Stimulated activated CD4-positive, alpha-beta T cell treated with anti-CD3 and anti-CD28 coated beads, Interleukin-12 subunit alpha, Interleukin-12 subunit beta, amount 100 ng/mL, for 24 hours (primary cell): Measurements from ENCODE around the gene RIN1.
A peak's percentile ranks its signal among the peaks of the same experiment; 100 is the strongest.
"Not testable (repeated sequence)": the region's sequence is repeated elsewhere in the genome, so short reads cannot be mapped to it uniquely, and the experiment has no call there.

Experiments used
- DNase-seq, 2 experiments: peaks; one replicate each; pipeline ENCODE4 v3.0.0-alpha.2; 2020; ENCODE audit warnings: low read depth in 2 of 2

Gene RIN1

DNA sequence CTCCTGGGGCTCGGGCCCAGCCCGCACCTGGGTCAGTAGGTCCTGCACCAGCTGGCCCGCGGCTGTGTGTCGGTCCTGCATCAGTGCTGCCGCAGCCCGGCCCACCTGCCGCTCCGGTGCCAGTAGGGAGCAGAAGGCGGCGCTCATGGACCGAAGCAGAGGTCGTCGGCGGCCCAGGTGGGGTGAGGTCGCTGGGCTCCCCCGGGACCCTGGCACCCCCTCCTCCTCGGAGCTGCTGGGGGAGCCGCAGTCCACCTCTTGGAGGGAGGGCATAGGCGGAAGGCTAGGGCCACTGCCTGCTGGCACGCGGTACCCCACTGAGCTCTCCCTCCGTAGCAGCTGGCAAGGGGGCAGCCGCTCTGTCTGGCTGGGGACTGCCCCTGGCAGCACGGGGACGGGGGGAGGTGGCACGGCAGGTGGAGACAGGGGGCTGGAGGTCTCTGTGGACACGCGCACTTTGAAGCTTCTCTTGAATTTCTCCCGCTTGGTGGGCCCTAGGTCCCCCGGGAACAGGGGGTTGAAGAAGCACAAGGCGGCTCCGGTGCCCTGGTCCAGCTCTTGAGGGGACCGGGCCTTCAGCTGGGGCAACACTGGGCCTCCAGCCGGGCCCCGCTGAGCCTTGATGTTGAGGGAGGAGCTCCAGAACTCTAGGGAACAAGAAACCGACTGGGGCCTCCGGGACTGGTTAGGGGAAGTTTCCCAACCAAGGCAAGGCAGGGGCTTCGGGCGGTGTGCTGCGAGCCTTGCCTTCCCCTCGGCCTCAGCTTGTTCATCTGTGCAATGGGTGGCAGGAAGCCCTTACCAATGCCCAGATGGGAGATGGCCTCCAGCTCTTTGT is 1.4 kb downstream of the RIN1 start:
- no peak for DNase-seq

DNA sequence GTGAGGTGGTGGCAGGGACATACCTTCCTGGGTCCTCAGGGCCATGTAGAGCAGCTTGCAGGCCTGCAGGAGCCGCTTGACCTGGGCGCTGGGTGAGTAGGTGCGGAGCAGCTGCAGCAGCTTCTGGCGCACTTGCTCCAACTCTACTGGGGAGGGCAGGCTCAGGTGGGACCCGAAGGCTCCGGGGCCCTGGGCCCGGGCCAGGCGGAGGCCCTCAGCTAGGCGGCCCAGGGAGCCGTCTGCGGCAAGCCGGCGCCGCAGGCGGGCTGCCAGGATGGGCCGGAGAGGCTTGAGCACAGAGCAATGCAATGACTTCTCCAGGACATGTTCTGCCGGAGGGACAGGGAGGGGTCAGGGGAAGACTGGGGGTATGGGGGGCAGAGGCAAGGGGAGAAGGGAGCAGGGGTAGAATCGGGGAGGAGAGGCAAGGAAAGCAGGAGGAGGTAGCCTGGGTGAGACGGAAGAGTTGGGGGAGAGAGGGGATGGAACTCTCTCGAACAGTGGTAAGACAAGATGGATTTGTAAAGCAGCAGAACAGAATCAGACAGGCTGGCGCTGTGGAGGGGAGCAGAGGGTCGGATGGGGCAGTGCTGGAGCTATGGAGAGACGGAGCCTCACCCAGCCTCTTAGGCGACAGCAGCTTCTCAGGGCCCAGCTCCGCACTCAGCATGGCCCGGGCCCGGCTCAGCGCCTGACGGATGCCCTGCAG is 2.2 kb downstream of the RIN1 start:
- no peak for DNase-seq

DNA sequence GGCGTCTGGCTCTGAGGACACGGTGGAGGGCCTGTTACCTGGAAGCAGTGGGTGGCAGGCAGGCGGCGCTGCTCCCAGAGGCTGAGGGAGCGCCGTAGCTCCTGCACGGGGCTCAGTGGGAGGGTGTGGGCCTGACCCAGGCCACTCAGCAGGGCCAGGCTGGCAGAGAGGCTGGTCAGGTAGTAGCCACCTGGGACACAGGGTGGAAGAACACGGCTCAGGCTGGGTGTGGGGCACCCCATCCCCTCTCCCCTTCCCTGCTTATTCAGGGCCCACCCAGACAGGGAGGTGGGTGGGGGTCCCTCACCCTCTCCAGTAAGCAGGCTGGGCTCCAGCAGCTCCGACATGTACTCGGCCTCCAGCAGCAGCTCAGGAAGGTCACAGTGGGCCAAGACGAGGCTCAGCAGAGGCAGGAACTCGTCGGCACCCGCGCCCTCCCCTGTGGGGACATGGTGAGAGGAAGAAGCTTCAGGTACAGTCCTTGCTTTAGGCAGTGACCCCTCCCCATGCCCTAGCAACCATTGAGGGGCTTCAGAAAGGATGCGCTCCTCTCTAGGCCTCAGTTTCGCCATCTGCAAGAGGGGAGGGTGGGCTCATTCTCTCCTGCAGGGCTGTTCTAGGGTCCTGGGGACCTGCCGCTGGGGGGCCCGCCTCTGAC is 2.9 kb downstream of the RIN1 start:
- DNase-seq = no peak

DNA sequence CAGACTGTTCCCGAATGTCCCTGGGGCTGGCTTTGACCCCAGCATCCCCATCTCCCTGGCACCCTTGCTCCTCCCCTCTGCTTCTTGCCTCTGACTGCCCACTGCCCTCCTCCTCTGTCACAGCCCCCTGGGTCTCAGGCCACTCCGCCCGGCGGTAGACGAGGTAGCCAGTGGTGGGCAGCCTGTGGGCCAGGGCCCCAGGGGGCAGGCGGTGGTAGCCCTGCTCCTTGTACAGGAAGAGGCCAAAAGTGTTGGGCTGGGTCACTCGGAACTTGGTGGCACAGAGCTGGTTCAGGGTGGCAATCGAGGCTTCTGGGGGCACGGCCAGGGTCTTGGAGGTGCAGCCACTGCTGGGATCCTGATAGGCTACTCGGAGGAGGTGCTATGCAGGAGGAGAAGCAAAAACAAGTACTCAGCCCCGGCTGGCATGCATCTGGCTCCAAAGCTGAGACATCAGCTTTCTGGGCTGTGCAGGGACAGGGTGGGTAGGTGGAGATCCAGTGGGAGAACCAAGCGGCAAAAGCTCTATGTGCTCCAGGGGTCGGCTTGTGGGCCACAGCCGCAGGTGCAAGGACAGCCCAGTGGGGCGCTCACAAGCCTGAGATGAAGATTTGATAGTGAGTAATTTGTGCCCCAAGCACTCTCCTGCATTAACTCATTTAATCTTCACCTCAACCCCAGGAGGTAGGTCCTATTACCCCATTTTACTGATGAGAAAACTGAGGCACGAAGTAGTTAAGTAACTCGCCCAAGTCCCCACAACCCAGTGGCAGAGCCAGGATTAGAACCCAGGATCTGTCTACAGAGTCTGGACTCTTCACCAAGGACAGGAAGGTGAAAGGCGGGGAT is 3.6 kb downstream of the RIN1 start:
- no peak for DNase-seq

DNA sequence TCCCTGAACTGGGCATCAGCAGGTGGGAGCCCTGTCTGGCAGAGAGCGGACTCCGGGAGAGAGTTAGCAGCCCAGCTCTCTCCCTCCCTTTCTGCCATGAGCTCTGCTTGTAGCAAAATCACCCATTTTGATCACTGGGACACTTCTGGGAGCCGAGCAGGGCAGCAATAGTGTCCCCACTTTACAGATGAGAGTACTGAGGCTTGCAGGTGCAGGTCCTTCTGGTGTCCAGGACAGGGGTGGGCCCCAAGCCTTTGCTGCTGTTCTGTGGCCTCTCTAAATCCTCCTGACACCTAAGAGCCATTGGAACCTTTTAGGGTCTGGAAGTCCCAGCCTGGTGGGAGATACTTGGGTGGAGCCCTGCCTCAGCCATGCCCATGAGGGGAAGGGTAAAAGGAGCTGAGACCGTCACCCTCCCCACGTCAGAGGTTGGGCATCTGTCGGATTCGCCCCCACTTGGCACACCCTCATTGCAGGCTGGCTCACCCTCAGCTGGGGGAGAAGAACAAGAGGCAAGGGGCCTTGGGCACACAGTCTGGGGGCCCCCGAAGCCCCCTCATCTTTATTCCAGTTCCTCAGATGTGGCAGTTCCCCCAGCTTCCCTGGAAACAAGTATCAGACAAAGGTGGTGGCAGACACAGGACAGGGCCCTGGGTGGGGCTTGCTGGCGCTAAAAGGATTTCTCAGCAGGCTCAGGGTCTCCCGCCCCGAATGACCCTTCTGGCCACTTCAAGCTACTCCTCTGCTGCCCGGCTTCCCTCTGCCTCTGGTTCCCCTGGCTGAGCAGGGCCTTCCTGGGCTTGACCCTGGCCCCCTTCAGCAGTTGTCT is 4.5 kb downstream of the RIN1 start:
- DNase-seq = no peak

DNA sequence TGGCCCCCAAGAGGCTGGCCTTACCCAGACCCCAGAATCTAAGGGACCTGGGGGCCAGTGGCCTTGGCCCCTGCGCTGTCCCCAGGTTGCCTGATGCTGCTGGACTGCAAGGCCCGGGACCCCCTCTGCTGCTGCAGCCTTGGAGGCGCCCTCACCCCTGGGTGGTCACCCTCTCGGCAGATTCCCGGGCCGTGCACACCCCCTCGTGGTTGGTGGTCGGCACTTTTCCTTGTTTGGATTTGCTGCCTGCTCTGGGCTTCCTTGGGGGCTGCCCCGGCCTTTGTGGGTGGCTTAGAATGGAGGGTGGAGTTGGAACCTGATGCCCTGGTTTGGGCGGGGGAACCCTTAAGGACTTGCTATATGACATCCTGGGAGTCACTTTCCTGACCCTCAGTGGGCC is 5.3 kb downstream of the RIN1 start:
- no peak for DNase-seq

DNA sequence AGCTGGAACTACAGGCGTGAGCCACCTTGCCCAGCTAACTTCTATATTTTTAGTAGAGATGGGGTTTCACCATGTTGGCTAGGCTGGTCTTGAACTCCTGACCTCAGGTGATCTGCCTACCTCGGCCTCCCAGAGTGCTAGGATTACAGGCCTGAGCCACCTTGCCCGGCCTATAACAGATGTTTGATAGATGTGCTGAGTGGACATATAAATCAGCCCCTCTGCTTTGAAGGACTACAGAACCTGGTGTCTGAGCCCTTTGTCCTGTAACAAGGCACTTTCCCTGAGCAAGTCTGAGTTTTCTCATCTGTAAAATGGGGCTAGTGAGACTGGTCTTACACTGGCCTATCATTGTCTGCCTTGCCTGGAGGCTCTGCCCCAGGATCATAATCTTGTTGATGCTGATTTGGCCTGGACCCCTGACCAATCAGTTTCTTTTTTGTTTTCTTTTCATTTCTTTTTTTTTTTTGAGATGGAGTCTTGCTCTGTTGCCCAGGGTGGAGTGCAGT is 7.0 kb downstream of the RIN1 start:
- DNase-seq = no peak

DNA sequence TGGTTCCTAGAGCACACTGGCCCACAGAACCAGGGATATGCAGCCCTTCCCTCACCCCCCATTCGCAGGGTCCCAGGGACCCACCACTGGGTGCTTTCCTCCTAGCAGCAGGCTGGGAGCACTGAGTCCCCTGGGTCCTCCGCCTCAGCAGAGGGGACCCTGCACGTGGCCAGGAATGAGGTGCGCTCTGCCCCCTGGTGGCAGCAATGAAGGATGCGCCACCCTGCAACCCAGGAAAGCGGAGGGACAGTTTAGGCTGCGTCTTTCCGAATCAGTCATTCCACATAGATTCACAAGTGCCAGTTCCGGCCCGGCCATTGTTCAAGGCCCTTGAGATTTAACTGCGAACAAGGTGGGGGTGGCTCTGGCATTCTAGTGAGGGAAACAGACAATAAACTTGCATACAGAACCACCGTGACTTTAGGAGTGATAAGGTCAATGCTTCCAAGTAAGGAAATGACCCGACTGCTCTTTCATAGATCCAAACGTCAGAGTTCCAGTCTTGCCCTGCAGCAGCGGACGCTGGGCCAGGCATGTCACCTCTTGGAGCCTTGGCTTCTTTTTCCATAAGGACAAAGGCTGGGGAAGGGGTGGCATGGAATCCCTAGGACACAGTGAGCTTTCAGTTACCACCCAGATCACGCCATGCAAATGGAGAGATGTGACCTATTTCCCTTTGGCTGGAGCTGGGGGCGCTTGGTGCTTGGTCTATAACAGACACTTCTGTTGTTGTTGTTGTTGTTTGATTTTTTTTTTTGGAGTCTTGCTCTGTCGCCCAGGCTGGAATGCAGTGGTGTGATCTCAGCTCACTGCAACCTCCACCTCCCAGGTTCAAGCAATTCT is 7.7 kb downstream of the RIN1 start:
- peak; percentile 66 to 78 for DNase-seq

DNA sequence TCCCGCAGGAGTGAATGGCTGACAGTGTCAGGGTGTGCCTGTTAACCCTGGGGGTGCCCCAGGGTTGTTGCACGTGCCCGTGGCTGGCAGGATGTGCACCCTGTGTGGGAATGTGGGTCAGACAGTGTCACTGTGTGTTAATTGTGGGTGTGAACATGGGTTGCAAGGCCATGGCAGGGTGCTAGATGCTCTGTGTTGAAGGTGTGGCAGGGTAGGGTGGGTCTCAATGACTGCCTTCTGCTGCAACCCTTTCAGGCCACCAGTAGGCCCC is 8.3 kb downstream of the RIN1 start:
- no peak for DNase-seq

DNA sequence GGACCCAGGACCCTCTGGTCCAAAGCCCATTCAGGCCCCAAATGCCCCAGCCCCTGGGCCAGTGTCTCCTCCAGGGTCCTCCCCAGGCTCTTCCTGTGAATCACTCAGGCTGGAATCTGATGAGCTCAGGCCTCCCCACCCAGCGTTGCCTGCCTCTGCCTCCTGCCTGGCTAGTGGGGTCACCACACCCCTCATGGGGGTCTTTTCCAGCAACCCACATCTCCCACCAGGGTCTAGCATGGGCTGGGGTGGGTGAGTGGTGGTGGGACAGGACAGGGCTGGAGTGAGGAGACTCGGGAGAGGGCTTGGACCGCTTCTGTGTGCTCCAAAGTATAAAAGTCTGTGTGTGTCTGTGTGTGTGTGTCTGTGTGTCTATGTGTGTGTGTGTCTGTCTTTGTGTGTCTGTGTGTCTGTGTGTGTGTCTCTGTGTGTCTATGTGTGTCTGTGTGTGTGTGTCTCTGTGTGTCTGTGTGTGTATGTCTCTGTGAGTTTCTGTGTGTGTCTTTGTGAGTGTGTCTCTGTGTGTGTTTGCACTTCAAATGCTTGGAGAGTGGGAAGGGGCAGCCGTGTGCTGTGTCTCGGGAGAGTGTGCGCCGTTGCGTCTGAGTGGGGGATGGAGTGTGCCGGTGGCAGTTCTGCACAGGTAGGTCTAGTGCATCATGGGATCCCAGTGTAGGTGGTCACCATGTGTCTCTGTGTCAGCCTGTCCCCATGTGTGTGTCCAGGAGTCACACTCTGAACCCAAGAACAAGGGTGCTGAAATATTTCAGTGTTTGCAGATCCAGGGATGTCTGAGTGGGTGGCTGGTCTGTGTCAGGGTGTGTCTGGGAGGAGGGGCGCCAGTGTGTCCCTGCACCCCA is 8.8 kb downstream of the RIN1 start:
- no peak for DNase-seq

DNA sequence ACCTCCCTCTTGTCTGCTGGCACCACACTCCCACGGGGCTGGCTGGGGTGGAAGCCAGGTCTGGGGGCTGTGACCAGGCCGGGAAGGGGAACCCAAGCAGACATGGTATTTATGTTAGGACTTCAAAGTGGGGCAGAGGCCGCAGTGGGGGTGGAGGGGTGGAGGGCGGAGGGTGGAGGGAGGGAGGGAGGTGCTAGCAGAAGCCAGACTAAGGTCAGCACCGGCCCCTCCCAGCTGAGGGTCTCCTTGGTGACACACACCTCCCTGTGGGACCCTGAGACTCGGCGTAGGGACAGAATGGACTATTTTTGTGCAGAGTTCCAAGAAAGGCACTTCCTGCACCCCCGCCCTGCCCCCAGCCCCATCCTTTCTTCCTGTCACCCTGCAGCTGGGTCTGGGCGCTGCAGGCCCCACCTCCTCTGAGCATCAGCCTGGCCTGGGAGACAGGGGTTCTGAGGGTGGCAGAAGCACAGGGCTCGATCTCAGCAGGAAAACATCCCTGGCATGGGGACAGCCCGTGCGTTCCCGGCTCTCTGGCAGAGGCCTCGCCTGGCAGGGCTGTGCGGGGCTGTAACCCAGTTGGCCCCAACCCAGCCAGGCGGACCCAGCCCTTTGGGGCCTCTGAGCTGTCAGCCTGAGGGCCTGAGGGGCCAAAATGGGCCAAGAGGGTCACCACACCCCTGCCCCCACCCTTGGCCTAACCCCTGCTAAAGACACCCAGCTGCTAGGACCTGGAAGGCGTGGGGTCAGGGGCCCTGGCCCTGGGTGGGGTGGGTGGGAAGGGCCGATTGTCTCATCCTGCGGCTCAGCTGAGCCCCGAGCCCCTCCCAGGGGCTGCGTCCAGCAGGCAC is 9.7 kb downstream of the RIN1 start:
- DNase-seq = no peak

DNA sequence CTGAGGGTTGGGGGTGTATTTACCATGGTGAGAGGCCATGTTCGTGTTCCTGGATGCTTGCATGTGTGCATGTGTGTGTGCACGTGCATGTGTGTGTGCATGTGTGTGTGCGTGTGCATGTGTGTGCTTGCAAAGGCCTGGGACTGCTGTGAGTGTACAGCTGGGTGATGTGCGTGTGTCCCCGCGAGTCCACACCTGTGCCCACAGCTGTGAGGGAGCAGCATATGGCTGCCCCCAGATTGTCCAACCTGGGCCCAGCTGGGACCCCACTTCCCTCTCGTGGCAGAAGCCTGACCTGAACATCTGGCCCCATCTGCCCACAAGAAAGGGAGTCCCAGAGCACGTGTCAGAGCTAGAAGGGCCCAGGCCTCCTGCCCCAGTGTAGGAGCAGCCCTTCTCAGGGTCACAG is 11.0 kb downstream of the RIN1 start:
- DNase-seq = no peak

DNA sequence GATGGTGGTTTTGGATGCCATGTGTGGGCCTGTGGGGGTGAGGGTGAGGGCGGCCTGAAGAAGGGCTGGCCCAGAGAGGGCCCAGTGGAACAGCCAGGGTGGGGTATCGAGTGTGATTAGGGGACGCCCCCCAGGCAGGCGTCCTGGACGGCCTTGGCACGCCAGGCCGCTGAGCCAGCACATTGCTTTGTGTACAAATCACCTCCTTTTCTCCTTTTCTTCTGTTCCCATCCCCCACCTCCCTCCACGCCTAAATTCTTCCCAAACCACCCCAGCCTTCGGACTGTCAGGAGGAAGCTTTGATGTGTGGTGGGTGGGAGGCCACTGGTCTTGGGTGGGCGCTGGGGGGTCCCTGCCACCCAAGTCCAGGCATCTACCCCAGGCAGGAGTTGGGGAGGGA is 11.6 kb downstream of the RIN1 start:
- DNase-seq = no peak

DNA sequence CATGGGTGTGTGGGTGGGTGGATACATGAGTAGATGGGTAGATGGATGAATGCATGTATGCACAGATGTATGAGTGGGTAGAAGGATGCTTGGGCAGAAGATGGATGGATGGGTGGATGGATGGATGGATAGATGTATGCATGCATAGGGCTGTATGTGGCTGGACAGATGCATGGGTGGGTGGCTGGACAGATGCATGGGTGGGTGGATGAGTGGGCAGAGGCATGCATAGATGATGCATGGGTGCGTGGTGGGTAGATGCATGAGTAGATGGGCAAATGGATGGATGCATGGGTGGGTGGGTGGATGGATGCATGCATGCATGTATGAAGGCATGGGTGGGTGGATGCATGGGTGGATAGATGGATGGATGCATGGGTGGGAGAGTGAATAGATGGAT is 12.6 kb downstream of the RIN1 start:
- DNase-seq = no peak

DNA sequence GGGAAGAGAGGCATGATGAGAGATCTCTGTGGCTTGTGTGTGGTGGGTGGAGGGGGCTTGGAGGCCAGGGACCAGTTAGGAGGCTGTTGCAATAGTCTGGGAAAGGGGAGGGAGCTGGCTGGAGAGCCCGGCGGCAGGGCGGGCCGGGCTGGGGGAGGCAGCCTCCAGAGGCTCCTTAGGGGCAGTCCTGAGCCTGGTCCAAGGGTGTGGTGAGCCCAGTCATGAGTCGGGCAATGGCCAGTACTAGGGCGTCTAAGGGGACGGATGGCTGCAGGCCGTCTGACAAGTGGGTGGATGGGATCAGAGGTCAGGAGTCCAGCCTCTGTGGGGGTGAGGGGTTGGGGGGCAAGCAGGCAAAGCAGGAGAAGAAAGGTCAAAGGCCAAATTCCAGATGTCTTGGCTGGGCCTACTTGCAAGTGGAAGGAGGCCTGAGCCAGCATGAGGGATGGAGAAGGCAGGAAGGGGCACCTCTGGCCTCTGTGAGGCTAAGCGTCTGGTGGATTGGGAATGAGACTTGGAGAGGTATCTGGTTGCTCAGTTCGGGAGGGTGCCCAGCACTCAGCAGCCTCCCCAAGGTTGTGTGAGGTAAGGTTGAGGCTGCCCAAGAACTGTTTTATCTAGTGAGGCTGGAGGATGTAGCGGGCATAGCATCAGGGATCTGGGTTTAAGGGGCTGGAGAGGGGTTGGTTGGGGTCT is 13.4 kb downstream of the RIN1 start:
- no peak for DNase-seq

DNA sequence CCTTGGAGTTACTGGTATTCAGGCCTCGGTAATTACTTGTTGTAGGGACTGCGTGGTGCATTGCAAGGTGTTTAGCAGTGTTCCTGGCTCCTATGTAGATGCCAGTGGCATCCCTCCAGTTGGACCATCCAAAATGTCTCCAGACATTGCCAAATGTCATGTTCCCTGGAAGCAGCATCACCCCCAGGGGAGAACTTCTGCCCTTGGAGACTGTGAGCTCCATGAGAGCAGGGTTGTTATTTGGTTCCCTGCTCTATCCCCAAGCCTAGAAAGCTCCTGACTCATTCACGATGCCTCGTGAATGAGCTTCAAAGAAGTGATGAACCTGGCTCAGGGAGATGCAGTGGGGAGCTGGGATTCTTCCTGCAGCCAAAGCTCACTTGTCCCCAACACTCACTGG is 14.6 kb downstream of the RIN1 start:
- no peak for DNase-seq

DNA sequence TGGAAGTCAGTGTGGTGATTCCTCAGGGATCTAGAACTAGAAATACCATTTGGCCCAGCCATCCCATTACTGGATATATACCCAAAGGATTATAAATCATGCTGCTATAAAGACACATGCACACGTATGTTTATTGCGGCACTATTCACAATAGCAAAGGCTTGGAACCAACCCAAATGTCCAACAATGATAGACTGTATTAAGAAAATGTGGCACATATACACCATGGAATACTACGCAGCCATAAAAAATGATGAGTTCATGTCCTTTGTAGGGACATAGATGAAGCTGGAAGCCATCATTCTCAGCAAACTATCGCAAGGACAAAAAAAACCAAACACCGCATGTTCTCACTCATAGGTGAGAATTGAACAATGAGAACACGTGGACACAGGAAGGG is 15.5 kb downstream of the RIN1 start:
- not testable (repeated sequence) for DNase-seq

DNA sequence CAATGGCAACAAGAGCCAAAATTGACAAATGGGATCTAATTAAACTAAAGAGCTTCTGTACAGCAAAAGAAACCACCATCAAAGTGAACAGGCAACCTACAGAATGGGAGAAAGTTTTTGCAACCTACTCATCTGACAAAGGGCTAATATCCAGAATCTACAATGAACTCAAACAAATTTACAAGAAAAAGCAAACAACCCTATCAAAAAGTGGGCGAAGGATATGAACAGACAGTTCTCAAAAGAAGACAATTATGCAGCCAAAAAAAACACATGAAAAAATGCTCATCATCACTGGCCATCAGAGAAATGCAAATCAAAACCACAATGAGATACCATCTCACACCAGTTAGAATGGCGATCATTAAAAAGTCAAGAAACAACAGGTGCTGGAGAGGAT is 15.9 kb downstream of the RIN1 start:
- DNase-seq = not testable (repeated sequence)
